HL-60 (cell line): ENCODE measurements around the gene ZNF107.

Experiments used
- DNase-seq, 2 experiments: peaks; one replicate each; pipeline ENCODE4 v3.0.0-alpha.2; 2010 to 2020; ENCODE audit warnings: low read depth in 1 of 2, low spot score in 1 of 2
- H3K27ac ChIP-seq: fragments of 250-450 bp; sonication (Bioruptor Pico); replicated peaks from 2 replicates; pipeline ENCODE4 v1.5.1; 2020; ENCODE audit warnings: mild to moderate bottlenecking, moderate library complexity
- H3K27me3 ChIP-seq: fragments of 250-450 bp; sonication (Bioruptor Pico); 2 replicates; pipeline ENCODE4 v1.5.1; 2021; ENCODE audit warnings: mild to moderate bottlenecking, moderate library complexity; ENCODE audit not compliant: insufficient read depth, poor library complexity, severe bottlenecking
- H3K4me3 ChIP-seq: replicated peaks from 2 replicates; pipeline ENCODE4 v1.5.1; 2011; ENCODE audit warnings: mild to moderate bottlenecking, control low read depth, low read length; ENCODE audit not compliant: insufficient read depth
- GABPA ChIP-seq: IDR thresholded peaks from 2 replicates; pipeline ENCODE4 v1.6.1; 2012; ENCODE audit warnings: low read depth
- POLR2AphosphoS5 ChIP-seq: IDR thresholded peaks from 2 replicates; pipeline ENCODE4 v1.6.1; 2012; ENCODE audit warnings: low read depth
- SPI1 ChIP-seq: IDR thresholded peaks from 2 replicates; pipeline ENCODE4 v1.6.1; 2012; ENCODE audit warnings: low read depth, mild to moderate bottlenecking, borderline replicate concordance
- TF ChIP-seq, protein P1 (sequence below): IDR thresholded peaks from 2 replicates; pipeline ENCODE4 v1.6.1; 2012; ENCODE audit warnings: low read depth; ENCODE audit not compliant: insufficient replicate concordance
- TF ChIP-seq, protein P2 (sequence below): IDR thresholded peaks from one replicate; pipeline ENCODE4 v1.5.1; 2011; ENCODE audit warnings: low read length, control low read depth, inconsistent platforms; ENCODE audit not compliant: insufficient read depth

Gene ZNF107

DNA sequence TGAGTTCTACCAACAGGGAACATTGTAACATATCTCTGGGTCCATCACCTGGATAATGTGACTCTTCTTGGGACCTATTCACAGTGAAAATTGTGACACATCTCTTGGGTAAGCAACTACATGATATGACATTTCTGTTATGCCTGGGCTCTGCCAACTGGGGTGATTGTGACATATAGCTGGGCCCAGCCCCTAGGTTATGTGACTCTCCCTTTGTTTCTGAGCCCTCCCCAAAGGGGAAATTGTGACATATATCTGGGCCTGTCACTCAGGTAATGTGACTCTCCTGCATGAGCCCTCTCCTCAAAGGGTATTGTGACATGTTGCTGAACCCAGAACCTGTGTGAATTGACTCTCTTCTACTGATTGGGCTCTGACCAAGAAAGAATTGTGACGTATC, 22.4 kb upstream of the ZNF107 start:
- no peaks in the 10 kb centered on the region for H3K27me3 ChIP-seq
- DNase-seq, result peak; percentile 46 to 76
- TF ChIP-seq POLR2AphosphoS5 (no peak), GABPA (no peak), SPI1 (no peak)
- TF ChIP-seq, protein P1, sequence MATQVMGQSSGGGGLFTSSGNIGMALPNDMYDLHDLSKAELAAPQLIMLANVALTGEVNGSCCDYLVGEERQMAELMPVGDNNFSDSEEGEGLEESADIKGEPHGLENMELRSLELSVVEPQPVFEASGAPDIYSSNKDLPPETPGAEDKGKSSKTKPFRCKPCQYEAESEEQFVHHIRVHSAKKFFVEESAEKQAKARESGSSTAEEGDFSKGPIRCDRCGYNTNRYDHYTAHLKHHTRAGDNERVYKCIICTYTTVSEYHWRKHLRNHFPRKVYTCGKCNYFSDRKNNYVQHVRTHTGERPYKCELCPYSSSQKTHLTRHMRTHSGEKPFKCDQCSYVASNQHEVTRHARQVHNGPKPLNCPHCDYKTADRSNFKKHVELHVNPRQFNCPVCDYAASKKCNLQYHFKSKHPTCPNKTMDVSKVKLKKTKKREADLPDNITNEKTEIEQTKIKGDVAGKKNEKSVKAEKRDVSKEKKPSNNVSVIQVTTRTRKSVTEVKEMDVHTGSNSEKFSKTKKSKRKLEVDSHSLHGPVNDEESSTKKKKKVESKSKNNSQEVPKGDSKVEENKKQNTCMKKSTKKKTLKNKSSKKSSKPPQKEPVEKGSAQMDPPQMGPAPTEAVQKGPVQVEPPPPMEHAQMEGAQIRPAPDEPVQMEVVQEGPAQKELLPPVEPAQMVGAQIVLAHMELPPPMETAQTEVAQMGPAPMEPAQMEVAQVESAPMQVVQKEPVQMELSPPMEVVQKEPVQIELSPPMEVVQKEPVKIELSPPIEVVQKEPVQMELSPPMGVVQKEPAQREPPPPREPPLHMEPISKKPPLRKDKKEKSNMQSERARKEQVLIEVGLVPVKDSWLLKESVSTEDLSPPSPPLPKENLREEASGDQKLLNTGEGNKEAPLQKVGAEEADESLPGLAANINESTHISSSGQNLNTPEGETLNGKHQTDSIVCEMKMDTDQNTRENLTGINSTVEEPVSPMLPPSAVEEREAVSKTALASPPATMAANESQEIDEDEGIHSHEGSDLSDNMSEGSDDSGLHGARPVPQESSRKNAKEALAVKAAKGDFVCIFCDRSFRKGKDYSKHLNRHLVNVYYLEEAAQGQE, result no peak
- TF ChIP-seq, protein P2, sequence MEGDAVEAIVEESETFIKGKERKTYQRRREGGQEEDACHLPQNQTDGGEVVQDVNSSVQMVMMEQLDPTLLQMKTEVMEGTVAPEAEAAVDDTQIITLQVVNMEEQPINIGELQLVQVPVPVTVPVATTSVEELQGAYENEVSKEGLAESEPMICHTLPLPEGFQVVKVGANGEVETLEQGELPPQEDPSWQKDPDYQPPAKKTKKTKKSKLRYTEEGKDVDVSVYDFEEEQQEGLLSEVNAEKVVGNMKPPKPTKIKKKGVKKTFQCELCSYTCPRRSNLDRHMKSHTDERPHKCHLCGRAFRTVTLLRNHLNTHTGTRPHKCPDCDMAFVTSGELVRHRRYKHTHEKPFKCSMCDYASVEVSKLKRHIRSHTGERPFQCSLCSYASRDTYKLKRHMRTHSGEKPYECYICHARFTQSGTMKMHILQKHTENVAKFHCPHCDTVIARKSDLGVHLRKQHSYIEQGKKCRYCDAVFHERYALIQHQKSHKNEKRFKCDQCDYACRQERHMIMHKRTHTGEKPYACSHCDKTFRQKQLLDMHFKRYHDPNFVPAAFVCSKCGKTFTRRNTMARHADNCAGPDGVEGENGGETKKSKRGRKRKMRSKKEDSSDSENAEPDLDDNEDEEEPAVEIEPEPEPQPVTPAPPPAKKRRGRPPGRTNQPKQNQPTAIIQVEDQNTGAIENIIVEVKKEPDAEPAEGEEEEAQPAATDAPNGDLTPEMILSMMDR, result no peak
- no peak overlapping the region for H3K4me3 ChIP-seq
- no peak overlapping the region for H3K27ac ChIP-seq

DNA sequence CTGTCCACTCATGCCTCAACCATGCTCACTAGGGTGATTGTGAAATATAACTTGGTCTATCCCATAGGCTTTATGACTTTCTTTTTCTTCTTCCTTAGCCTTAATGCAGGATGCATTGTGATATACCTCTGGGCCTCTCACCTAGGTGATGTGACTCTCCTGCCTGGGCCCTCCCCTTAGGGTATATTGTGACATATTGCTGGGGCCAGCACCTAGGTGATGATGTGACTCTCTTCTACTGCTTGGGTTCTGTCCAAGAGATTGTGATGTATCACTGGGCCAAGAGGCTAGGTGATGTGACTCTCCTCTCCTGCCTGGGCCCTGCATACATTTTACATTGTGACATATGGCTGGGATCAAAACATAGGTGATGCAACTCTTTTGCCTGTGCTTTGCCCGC, 14.7 kb upstream of the ZNF107 start:
- Histone ChIP-seq H3K27me3 (no peaks in the 10 kb centered on the region), H3K27ac (no peak overlapping the region), H3K4me3 (no peak overlapping the region)
- TF ChIP-seq, protein P2, result no peak
- TF ChIP-seq, protein P1, result no peak
- no peak for TF ChIP-seq SPI1
- TF ChIP-seq GABPA, result no peak
- no peak for TF ChIP-seq POLR2AphosphoS5
- no peak for DNase-seq

DNA sequence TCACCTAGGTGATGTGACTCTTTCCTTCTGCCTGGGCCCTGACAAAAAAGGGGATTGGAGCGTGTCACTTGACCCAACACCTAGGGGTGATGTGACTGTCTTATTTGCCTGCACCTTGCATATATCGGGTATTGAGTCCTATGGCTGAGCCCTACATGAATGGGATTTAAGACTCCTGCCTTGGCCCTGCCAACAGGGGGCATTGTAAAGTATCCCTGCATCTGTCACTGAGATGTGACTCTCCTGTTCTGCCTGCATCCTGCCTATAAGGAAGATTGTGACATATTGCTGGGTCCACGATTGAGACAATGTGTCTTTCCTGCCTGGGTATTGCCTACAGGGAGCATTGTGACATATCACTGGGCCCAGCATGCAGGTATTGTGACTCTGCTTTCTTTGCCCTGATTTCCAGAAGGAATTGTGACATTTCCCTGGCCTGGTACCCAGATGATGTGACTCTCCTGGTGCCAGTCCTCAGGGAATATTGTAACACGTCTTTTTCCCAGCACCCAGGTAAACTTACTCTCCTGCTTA, 14.2 kb upstream of the ZNF107 start:
- Histone ChIP-seq H3K27me3 (no peaks in the 10 kb centered on the region), H3K27ac (no peak overlapping the region), H3K4me3 (no peak overlapping the region)
- no peak for DNase-seq
- TF ChIP-seq GABPA, result no peak
- no peak for TF ChIP-seq SPI1
- no peak for TF ChIP-seq POLR2AphosphoS5
- TF ChIP-seq, protein P1, result no peak
